Cardiac fibroblast (primary cell): ENCODE results near the gene TRIM26.
A peak's percentile ranks its signal among the peaks of the same experiment; 100 is the strongest.
"Not testable (repeated sequence)": the region's sequence is repeated elsewhere in the genome, so short reads cannot be mapped to it uniquely, and the experiment has no call there.

ENCODE experiments used
- DNase-seq, 2 donors: peaks; one replicate each; pipeline versions ENCODE4 v3.0.0 to v3.0.0-alpha.2; 2010; ENCODE audit warnings: low read depth in 2 of 2
- H3K4me3 ChIP-seq, 2 donors: replicated peaks in 1 of 2; 1 replicate in 1 of 2; 2 replicates in 1 of 2; pipeline ENCODE4 v1.5.1; 2011; ENCODE audit warnings: low read depth in 2 of 2, low read length in 2 of 2, mild to moderate bottlenecking in 2 of 2, moderate library complexity in 1 of 2
- CTCF ChIP-seq: IDR thresholded peaks from one replicate; pipeline ENCODE4 v1.5.1; 2011; ENCODE audit warnings: low read depth, mild to moderate bottlenecking, low read length, inconsistent platforms

TRIM26 gene

GRCh38 chr6:30238178-30238795 lies 25.1 kb upstream of the TRIM26 start:
- peak; percentile 40 to 45 for DNase-seq
- H3K4me3 ChIP-seq = no peak overlapping the region
- peak; percentile 62 for TF ChIP-seq CTCF

GRCh38 chr6:30234356-30234755 lies 21.1 kb upstream of the TRIM26 start:
- no peak overlapping the region for H3K4me3 ChIP-seq
- peak in 1 of 2 donors; percentile 57 for DNase-seq
- TF ChIP-seq CTCF = no peak

DNA sequence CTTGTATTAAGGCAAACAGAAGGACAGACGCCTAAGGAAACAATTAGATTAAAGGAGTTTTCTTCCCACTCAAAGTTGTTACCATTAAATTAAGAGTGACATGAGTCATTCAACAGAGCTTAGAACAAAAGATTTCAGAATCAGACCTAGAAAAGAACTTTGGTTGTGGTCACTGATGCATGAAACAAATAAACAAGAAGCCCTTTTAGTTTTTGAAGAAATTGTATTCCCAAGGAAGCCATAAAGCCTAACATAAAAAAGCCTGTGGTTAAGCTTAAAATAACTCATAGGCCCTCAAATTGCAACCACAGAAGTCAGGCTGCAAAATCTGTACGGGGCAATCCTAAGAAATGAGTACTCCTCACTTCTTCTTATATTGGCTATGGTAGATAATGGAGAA lies 17.9 kb upstream of the TRIM26 start:
- TF ChIP-seq CTCF = no peak
- no peak for DNase-seq
- H3K4me3 ChIP-seq = no peak overlapping the region

DNA sequence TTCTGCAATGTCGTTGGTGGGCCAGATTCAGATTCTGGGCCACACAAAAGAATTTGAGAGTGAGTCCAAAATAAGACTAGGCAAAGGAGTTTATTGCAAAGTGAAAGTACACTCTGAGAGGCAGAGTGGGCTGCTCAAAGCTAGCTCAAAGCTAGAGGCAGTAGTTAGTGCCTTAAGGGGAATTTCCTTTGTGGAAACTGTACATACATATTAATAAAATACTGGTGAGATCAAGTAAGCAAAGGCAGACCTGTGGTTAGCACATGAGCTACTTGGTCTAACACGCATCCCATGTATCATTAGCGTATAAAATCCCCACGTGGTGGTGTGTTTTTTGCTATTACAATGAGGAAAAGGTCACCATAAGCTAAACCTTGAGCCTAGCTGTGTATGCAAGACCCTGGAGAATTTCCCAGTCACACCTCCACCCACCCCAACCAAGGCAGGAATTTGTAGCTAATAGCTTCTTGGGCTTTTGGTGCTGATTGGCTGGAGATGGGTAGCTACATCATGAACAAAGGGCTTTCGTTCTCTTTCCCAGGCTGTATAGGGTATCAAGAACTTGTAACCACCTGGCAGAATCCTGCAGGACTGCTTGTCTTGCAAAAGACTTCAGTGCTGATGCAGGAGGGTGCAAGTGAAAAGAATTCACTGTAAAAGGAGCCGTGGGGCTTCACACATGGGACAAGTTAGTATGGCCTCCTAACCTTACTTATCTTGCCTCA lies 14.7 kb upstream of the TRIM26 start:
- H3K4me3 ChIP-seq = no peak overlapping the region
- no peak for DNase-seq
- TF ChIP-seq CTCF = no peak

- no peak for TF ChIP-seq CTCF
- H3K4me3 ChIP-seq = no peak overlapping the region
- no peak for DNase-seq
These were observed 14.1 kb upstream of the TRIM26 start for GRCh38 chr6:30227242-30227722.

- TF ChIP-seq CTCF = no peak
- no peak overlapping the region for H3K4me3 ChIP-seq
- DNase-seq = no peak
These were observed 10.1 kb upstream of the TRIM26 start for GRCh38 chr6:30223339-30223738.

GRCh38 chr6:30221956-30222355 lies 8.8 kb upstream of the TRIM26 start:
- not testable (repeated sequence) for DNase-seq, H3K4me3 ChIP-seq

GRCh38 chr6:30221395-30221794 lies 8.2 kb upstream of the TRIM26 start:
- not testable (repeated sequence) for H3K4me3 ChIP-seq, DNase-seq
